ENCODE data around the gene GPC6. TPM values are rescaled to one million over a fixed set of nuclear protein-coding genes. Genes with fewer than 3 reads are reported as not detected.

Gene GPC6
- total RNA-seq, 1 donor from 2014 or later = 8.4 TPM

- H3K27me3 ChIP-seq = no peaks in the 10 kb centered on the region
- intact Hi-C loops (cut with DNase I) = no loop called here
- H3K27ac ChIP-seq = no peak overlapping the region
- TF ChIP-seq CTCF (IDR thresholded peaks at IDR 0.05) = no peak
- no peak overlapping the region for H3K4me3 ChIP-seq
- H3K36me3 ChIP-seq = no peaks in the 10 kb centered on the region
- ATAC-seq (no peak), DNase-seq (no peak)
- no peaks in the 10 kb centered on the region for H3K9me3 ChIP-seq
- no peaks in the 10 kb centered on the region for H3K4me1 ChIP-seq
Measured at GRCh38 chr13:94387047-94387446, 1160.4 kb downstream of the GPC6 start.

GRCh38 chr13:94389604-94390351, 1163.2 kb downstream of the GPC6 start:
- TF ChIP-seq CTCF (IDR thresholded peaks at IDR 0.05) = no peak

GRCh38 chr13:94390881-94391280, 1164.3 kb downstream of the GPC6 start:
- no peak for ATAC-seq
- Histone ChIP-seq H3K36me3 (no peaks in the 10 kb centered on the region), H3K4me1 (no peaks in the 10 kb centered on the region), H3K27ac (no peak overlapping the region), H3K27me3 (no peaks in the 10 kb centered on the region), H3K9me3 (no peaks in the 10 kb centered on the region), H3K4me3 (no peak overlapping the region)
- no peak for DNase-seq
- TF ChIP-seq CTCF (IDR thresholded peaks at IDR 0.05) = no peak
- intact Hi-C loops (cut with DNase I) = no loop called here

More at GRCh38 chr13:94389604-94390351, 1163.2 kb downstream of the GPC6 start:
- Histone ChIP-seq H3K36me3 (no peaks in the 10 kb centered on the region), H3K27me3 (no peaks in the 10 kb centered on the region), H3K9me3 (no peaks in the 10 kb centered on the region), H3K27ac (no peak overlapping the region), H3K4me3 (no peak overlapping the region), H3K4me1 (no peaks in the 10 kb centered on the region)
- DNase-seq (no peak), ATAC-seq (no peak)
- intact Hi-C loops (cut with DNase I) = no loop called here

- ATAC-seq = no peak
- H3K9me3 ChIP-seq = no peaks in the 10 kb centered on the region
- H3K27ac ChIP-seq = no peak overlapping the region
- intact Hi-C loops (cut with DNase I) = no loop called here
- no peak overlapping the region for H3K4me3 ChIP-seq
- no peaks in the 10 kb centered on the region for H3K36me3 ChIP-seq
- DNase-seq = no peak
- H3K4me1 ChIP-seq = no peaks in the 10 kb centered on the region
- no peak for TF ChIP-seq CTCF (IDR thresholded peaks at IDR 0.05)
- H3K27me3 ChIP-seq = no peaks in the 10 kb centered on the region
Measured at GRCh38 chr13:94394723-94395122, 1168.1 kb downstream of the GPC6 start.

- ATAC-seq (no peak), DNase-seq (no peak)
- TF ChIP-seq CTCF (IDR thresholded peaks at IDR 0.05) = no peak
- no peaks in the 10 kb centered on the region for H3K9me3 ChIP-seq
- no peak overlapping the region for H3K27ac ChIP-seq
- no peaks in the 10 kb centered on the region for H3K4me1 ChIP-seq
- intact Hi-C loops (cut with DNase I) = no loop called here
- no peaks in the 10 kb centered on the region for H3K36me3 ChIP-seq
- no peaks in the 10 kb centered on the region for H3K27me3 ChIP-seq
- no peak overlapping the region for H3K4me3 ChIP-seq
Measured at GRCh38 chr13:94395860-94396259, 1169.3 kb downstream of the GPC6 start.

All from upper lobe of right lung (tissue), 1 donor.